NCI-H1105 (cell line): ENCODE results near the gene DUSP6.

Experiments used
- DNase-seq: peaks from one replicate; lab custom pipeline; 2025; lab: John Stamatoyannopoulos, UW

DUSP6 gene

DNA sequence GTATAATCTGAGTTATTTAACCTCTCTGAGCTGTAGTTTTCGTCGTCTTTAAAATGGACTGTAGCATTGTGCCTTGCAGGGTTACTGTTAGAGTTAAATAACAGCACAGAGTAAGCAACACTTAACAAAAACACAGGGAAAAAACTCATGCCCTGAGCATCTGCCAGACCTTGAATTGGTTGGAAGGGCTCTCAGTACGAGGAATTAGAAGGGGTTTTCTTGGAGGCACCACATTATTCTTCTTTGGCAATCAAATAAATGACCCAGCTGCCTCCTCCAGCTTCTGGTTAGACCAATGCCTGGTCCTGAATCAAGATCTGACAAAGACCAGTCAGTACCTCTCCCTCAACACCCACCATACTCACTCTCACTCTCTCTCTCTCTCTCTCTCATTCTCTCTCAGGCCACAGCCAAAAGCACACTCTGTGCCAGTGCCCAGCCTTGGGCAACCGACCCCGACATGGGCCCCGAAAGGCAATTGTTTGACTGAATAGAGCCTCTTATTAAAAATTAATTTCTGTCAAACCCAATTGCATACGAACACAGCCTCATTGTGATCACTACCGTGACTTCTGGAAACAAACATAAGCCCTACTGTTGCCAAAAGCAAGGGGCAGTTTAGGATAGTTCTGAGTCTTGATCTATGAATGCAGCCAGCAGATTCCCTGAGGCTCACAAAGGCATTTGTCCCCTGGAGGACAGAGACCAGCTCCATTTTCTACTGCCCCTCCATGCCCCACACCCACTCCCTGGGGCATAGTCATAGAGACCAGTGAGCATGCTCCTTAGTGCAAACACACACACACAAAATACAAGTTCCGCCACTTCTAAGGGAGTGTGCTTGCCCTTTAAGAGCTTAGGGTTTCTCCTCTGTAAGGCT lies 23.9 kb downstream of the DUSP6 start:
- no peak for DNase-seq

DNA sequence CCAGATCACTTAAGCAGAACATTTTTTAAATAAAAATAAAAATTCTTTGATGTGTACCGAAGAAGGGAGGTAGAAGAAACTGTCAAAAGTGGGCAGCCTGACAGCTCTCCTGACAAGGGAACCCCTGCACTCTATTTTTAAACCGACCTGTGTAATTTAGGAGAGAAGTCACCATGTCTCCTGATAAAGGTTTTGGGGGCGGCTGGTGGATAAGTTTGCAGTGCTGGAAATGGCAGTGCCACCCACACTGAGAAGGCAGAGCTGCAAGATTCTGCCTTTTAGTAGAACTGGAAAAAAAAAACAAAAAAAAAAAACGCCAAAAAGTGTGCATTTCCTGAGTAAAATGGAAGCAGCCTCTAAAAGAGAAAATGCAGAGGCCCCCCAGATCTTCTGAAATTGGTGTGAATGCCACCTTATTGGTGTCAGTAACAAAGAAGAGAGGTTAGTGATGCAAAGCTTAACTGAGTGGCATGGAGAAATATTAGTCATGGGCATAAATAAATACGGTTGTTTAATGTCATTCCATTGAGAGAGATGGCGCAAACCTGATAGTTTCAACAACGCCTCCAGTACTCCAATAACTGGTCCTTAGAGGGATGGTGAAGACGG lies 24.7 kb downstream of the DUSP6 start:
- no peak for DNase-seq

DNA sequence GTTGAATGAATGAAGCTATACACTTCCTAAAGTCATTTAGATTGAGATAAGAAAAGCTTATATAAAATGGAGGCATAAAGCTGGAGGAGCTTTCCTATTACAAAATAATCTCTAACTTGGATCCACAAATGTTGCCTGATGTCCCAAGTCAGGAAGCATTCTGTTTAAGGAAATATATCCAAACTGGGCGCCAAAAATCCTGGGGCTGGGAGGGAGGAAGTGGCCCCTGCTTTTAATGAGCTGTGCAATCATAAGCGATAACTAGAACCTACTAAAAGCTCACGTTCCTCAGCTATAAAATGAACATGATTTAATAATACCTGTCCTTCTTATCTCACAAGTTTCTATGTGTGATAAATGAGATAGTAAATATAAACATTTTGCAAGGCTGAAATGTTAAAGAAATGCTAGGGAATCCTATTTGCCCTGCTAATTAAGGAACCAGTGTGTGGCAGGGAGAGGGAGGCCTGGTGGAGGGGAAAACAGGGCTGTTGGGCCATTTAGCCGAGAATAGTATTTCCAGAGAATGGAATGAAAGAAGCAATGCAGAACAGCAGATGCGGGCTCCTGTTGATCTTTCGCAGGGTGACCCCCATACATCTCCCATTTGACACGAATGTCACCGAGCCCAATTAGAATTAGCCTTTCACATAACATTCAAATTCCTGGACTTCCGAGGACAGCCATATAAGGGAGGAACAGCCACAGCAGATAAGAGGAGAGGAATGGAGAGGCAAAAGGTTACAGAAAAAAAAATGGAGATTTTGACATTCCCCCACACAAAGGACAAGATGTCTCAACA lies 25.9 kb downstream of the DUSP6 start:
- DNase-seq, result no peak

DNA sequence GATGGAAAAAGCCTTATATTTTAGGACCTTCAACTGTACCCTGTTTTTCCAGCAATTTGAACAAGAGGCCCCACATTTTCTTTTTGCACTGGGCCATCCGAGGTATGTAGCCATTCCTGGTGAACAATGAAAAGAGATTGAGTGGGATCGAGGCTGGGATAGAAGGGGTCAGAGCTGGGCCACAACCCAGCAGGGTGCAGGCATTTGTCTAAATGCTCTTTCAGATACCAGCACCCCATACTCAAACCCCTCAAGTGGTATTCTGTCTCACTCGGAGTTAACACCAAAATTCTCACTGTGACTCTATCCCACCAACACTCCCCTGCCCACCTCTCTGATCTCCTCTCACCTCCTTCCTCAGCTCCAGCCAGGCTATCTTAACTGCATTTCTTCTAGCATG lies 26.8 kb downstream of the DUSP6 start:
- no peak for DNase-seq

- DNase-seq, result no peak
These were observed 27.9 kb downstream of the DUSP6 start for GRCh38 chr12:89324437-89324836.

DNA sequence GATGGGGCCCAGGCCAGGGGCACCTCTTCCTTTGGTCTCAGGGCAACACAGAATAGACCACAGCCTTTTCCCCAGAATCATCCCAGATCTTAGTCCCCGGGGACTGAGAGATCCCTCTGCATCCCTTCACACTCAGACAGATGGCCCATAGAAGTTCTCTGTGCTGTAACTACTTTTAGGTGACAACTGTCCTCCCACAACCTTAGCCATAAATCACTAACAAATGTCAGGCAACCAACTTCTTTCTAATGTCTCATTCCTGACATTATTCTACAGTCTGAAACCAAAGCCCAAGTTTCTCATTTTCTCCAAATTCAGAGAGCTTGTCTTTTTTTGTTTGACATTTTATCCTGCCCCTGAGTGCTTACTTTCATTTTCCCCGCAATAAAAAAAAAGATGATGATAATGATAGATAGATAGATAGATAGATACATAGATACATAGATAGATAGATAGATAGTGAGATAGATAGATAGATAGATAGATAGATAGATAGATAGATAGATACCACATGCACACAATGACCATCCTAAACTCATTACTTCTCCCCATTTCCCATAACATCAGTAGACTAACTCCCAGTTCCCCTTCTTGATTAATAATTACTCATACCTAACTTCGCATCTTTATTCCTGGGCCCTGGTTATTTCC lies 28.6 kb downstream of the DUSP6 start:
- DNase-seq, result no peak

GRCh38 chr12:89320735-89321134 lies 31.6 kb downstream of the DUSP6 start:
- DNase-seq, result no peak

DNA sequence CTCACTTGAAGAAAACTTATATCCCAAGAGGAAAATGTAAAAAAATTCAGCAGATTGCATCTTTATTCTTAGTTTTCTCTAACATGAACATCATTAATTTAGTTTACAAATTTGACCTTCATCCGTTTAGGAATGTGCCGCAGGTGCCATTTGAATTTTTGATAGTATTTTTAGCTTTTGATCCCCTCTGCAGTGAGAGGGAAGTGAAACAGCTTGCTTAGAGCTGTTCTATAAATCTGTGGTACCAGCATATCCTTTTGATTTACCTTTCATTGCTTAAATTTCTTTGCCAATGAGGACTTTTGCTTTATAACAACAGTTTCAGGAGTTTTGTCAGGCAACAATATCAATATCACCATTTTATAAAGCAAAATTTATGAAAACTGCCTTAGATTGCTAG lies 32.7 kb downstream of the DUSP6 start:
- no peak for DNase-seq

DNA sequence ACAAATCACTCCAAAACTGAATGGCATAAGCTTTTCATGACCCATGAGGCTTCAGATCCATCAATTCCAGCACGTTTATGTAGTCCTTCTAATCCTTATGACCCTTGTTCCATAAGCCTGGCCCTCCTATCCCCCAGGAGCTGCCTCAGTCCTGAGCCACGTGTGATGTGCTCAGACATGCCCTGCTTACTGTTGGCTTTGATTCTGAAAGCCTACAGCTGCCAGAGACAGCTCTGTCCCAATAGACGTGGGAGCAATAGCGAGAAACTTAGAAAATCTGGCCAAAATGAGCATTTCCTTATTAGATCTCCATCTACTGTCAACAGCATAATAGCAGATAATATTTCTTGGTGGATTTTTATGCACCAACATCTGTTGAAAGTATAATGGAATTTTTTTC lies 33.2 kb downstream of the DUSP6 start:
- no peak for DNase-seq

DNA sequence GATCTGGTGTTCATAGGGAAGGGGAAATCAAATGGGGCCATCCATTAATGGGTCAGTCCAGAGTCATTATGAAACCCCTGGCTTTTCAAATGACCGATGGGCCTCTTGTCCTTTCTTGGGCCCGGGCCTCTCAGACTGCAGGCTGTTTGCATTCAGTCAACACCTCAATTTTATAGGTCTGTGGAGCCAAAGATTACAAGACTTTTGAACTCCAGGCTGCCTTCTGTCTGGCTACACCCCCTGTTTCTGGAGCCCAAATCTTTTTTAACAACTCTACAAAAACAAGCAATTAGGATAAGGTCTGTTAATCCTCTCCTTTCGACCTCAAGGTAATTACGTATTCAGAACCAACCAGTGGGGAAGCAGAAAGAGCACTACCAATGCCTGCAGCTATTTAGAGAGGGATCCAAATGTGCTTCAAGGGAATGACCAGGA lies 35.6 kb downstream of the DUSP6 start:
- no peak for DNase-seq

DNA sequence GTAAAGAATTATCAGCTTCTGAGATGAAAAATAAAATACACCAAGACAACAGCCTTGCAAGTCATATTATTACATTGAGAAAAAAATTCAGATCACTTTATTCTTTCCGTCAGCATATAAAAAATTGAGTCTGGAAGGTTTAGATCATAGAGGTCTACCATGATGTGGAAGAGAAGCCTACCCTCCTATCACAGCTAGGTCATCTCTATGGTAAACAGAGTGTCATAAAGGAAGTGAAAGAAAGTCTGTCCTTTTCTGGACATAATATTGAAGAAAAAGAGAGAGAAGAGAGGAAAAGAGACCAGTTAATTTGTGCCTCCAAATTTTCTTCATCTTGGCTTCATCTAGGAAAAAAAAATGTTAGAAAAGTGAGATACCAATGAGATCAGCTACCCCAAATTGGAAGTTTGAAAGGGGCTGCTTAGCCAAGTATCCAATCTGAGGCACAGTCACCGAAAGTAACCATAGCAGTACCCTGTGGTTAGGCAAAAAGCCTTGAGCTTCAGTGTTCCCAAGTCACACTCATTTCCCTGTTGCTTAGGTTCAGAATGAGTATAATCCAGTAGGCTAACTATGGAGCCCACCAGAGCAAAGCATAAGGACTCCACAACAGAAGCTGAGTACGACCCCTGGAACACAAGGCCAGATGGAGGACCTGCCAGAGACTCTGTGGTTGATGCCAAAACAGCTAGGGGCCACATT lies 38.1 kb downstream of the DUSP6 start:
- no peak for DNase-seq

DNA sequence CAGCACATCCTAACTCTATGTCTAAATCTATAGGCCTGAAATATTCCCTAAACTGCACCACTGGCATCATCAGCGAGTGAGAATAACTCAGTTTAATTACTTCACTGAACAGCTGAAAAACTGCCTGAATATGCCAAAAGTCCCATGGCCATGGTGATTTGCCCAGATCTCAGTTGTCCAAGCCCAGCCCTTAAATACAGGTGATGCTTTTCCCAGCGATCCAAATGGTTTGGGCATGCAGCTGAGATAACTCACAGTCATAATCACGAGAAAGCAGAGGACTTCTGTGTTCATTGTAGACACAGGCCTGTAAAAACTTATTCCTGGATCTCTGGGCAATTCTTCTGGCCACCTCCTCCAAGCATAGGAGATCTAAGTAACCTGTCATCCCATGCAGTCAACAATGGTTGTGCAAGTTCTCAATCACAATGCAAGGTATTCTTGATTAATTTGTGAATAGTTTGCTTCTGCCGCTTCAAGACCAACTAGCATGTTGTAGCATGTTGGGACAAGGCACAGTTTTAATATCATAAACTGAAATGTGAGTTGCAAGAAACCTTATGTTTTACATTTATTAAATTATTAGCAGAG lies 40.5 kb downstream of the DUSP6 start:
- no peak for DNase-seq

DNA sequence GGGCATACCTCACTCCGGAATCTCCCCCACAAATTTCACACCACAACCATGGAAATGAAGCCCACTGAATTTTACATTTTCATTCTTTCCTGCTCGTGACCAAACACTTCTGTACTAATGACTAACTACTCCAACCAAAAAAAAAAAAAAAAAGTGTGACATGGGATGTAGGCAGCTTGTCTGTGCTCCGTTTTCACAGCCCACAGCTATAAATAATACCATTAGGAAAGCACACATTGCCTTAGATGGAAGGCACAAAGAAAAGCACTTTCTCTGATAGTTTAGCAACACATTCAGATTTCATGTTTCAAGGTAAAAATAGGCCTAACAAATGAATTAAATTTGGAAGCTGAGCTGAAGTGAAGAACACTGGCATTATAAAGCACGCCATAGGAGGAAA lies 42.5 kb downstream of the DUSP6 start:
- no peak for DNase-seq

DNA sequence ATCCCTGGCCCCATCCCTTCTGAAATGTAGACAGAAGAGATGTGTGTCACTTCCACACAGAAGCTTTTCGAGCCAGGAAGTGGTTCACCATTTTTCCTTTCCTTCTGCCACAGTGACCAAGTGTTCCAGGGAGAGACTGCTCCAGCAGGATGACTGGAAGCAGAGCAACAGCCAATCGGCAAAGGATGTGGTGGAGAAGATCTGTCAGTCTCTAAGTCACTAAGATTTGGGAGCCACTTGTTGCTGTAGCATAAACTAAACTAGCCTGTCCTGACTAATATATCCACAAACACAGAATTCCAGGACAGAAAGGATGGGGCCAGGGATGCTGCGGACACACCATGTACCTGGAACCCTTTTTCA lies 42.9 kb downstream of the DUSP6 start:
- DNase-seq, result no peak

DNA sequence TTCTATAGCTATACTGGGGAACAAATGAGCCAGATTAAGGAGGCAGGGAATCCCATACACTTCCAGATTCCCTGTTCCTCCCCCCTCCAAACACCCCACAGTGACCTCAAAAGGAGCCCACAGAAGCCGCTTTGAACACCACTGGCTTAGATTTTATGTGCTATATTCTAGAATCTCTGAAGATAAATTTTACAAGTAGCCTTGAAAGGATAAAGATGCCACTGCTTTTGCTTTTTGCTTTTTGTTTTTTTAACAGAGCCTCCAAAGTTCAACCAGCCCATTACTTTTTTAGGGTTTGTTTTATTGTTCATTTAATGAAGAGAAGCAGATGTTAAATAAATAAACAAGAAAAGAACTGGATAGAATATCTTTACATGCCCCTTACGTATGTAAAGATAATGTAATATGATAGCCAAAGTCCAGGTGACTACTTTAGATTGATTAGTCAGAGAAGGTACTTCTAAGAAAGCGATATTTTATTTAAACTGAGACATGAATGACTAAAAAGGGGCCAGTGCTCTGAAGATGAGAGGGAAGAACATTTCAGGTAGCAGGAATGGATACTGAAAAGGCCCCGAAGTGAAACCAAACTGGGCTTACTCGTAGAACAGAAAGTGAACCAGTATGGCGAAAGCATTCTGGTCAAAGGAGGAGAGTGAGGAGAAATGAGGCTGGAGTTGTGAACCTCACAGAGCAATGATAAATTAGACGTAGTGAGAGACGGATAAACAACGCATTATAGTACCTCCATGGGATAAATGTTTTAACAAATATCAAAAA lies 44.6 kb downstream of the DUSP6 start:
- DNase-seq, result no peak

DNA sequence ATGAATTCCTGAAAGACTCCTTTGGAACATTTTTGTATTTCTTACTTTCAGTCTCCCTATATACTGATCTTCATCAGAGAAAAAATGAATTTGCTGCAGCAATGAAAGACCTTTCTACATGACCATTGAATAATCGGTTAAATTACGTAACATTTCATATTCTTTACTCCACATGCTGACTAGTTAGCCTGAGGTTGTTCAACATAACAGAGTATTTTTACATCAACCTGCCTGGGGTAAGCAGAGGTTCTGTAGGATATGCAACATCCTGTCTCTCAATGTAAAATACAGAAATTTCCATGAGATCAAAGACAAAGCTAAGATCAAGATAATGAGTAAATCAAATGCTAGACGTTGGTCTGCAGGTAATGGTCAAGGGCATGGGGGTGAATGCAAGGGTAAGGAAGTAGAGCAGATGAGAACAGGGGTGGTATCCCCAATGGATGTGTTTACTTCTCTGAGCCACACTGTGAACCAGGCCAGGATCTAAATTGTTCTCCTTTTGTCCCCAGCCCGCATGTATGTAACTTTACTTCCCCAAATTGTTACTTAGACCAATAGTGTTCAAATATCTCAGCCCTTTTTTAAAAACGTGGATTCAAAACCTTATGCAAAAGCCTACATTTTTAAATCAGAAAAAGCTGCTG lies 45.4 kb downstream of the DUSP6 start:
- DNase-seq, result no peak

GRCh38 chr12:89305373-89305772 lies 46.9 kb downstream of the DUSP6 start:
- no peak for DNase-seq

GRCh38 chr12:89299931-89300330 lies 52.4 kb downstream of the DUSP6 start:
- no peak for DNase-seq

DNA sequence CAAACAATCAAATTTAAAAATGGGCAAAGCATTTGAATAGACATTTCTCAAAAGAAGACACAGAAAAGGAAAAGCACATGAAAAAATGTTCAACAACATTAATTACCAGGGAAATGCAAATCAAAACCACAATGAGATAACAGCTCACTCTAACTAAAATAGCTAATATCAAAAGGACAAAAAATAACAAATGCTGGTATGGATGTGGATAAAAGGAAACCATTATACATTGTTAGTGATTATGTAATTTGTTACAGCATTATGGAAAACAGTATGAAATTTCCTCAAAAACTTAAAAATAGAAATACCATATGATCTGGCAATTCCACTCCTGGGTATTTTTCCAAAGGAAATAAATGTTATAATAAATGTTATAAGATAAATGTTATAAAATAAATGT lies 52.9 kb downstream of the DUSP6 start:
- no peak for DNase-seq
